ENCODE results near the gene SDHAF3.

DNA sequence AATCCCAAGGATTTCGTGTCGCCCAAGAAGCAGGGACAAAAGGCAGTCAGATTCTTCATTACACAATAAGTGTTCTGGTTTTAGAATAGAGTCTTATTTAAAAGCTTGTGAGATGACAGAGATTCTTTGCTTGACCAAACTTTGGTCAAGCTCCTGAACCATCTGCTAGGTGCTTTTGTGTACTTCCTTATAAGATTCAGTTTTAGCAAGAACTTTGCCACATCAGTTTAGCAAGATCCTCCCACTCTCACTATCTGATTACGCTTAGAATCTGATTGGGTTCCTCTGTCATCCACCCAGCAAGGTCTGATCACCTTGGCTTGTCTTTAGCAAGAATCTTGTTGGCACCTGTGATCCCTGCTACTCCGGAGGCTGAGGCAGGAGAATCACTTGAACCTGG, 38.2 kb upstream of the SDHAF3 start:
- no peak for TF ChIP-seq CTCF (IDR thresholded peaks at IDR 0.05; ENCODE audit: low read depth, low read length, poor library complexity, severe bottlenecking)
- no peak for TF ChIP-seq EZH2phosphoT487 (IDR thresholded peaks at IDR 0.05; ENCODE audit: borderline replicate concordance, low read length)
